H9 (cell line): ENCODE measurements around the gene P2RX2. TPM values are rescaled to one million over a fixed set of nuclear protein-coding genes. Genes with fewer than 3 reads are reported as not detected.

Source experiments
- DNase-seq: peaks from one replicate; pipeline ENCODE4 v3.0.0-alpha.2; 2017
- H2AFZ ChIP-seq: one replicate; pipeline ENCODE4 v1.6.1; 2013; ENCODE audit warnings: mild to moderate bottlenecking, low read length, control low read depth, moderate library complexity
- H2AK5ac ChIP-seq: 2 replicates; pipeline ENCODE4 v1.6.1; 2013; ENCODE audit warnings: low read length, control low read depth, mixed read lengths; ENCODE audit not compliant: insufficient read length
- H2BK120ac ChIP-seq: one replicate; pipeline ENCODE4 v1.6.1; 2013; ENCODE audit warnings: low read depth, mild to moderate bottlenecking, low read length, control low read depth, inconsistent platforms; ENCODE audit not compliant: poor library complexity, severe bottlenecking
- H2BK12ac ChIP-seq: 2 replicates; pipeline ENCODE4 v1.6.1; 2013; ENCODE audit warnings: low read length, control low read depth, mixed read lengths, low read depth; ENCODE audit not compliant: insufficient read length
- H2BK15ac ChIP-seq: 2 replicates; pipeline ENCODE4 v1.6.1; 2013; ENCODE audit warnings: low read depth, low read length, control low read depth
- H2BK20ac ChIP-seq: one replicate; pipeline ENCODE4 v1.6.1; 2013; ENCODE audit warnings: low read depth, mild to moderate bottlenecking, low read length, control low read depth, inconsistent platforms; ENCODE audit not compliant: poor library complexity, severe bottlenecking
- H2BK5ac ChIP-seq: 2 replicates; pipeline ENCODE4 v1.6.1; 2013; ENCODE audit warnings: low read length, control low read depth, mixed read lengths; ENCODE audit not compliant: insufficient read length
- H3K14ac ChIP-seq: 2 replicates; pipeline ENCODE4 v1.6.1; 2013; ENCODE audit warnings: low read length, control low read depth; ENCODE audit not compliant: insufficient read depth
- H3K18ac ChIP-seq: 2 replicates; pipeline ENCODE4 v1.6.1; 2013; ENCODE audit warnings: low read depth, mild to moderate bottlenecking, mixed read lengths, low read length, control low read depth; ENCODE audit not compliant: insufficient read length
- H3K23ac ChIP-seq: 2 replicates; pipeline ENCODE4 v1.6.1; 2013; ENCODE audit warnings: low read length, control low read depth, mixed read lengths, low read depth; ENCODE audit not compliant: insufficient read length
- H3K23me2 ChIP-seq: 2 replicates; pipeline ENCODE4 v1.6.1; 2013; ENCODE audit warnings: low read depth, mild to moderate bottlenecking, mixed read lengths, low read length, control low read depth; ENCODE audit not compliant: insufficient read length, poor library complexity, severe bottlenecking
- H3K27ac ChIP-seq: 2 replicates; pipeline ENCODE4 v1.5.1; 2013; ENCODE audit warnings: low read length, control low read depth, mixed read lengths, low read depth; ENCODE audit not compliant: insufficient read length
- H3K27me3 ChIP-seq: 2 replicates; pipeline ENCODE4 v1.6.1; 2013; ENCODE audit warnings: low read length, control low read depth, inconsistent platforms; ENCODE audit not compliant: insufficient read depth
- H3K4ac ChIP-seq: 2 replicates; pipeline ENCODE4 v1.6.1; 2013; ENCODE audit warnings: low read depth, mild to moderate bottlenecking, control low read depth, inconsistent platforms, low read length, moderate library complexity
- H3K4me1 ChIP-seq: 2 replicates; pipeline ENCODE4 v1.6.1; 2013; ENCODE audit warnings: low read length, control low read depth, inconsistent platforms; ENCODE audit not compliant: insufficient read depth
- H3K4me2 ChIP-seq: 2 replicates; pipeline ENCODE4 v1.6.1; 2013; ENCODE audit warnings: low read length, control low read depth, mixed read lengths; ENCODE audit not compliant: insufficient read length, insufficient read depth
- H3K56ac ChIP-seq: 2 replicates; pipeline ENCODE4 v1.6.1; 2013; ENCODE audit warnings: low read depth, mild to moderate bottlenecking, mixed read lengths, low read length, control low read depth; ENCODE audit not compliant: insufficient read length
- H3K79me1 ChIP-seq: 2 replicates; pipeline ENCODE4 v1.6.1; 2013; ENCODE audit warnings: low read depth, mild to moderate bottlenecking, moderate library complexity, low read length, control low read depth, inconsistent platforms; ENCODE audit not compliant: insufficient read depth, poor library complexity, severe bottlenecking
- H3K79me2 ChIP-seq: 2 replicates; pipeline ENCODE4 v1.6.1; 2013; ENCODE audit warnings: low read length, control low read depth, inconsistent platforms; ENCODE audit not compliant: insufficient read depth
- H3K9ac ChIP-seq: 2 replicates; pipeline ENCODE4 v1.6.1; 2013; ENCODE audit warnings: low read length, control low read depth, mixed read lengths; ENCODE audit not compliant: insufficient read length; ENCODE audit errors: extremely low read depth
- H3K9me3 ChIP-seq: one replicate; pipeline ENCODE4 v1.6.1; 2013; ENCODE audit warnings: low read depth, low read length, inconsistent platforms; ENCODE audit not compliant: control insufficient read depth
- H3T11ph ChIP-seq: one replicate; pipeline ENCODE4 v1.6.1; 2013; ENCODE audit warnings: mild to moderate bottlenecking, low read length, control low read depth, inconsistent platforms
- H4K20me1 ChIP-seq: one replicate; pipeline ENCODE4 v1.6.1; 2013; ENCODE audit not compliant: control insufficient read depth, insufficient read length, insufficient read depth
- H4K5ac ChIP-seq: 2 replicates; pipeline ENCODE4 v1.6.1; 2013; ENCODE audit warnings: low read depth, mild to moderate bottlenecking, mixed read lengths, low read length, control low read depth; ENCODE audit not compliant: insufficient read length
- H4K8ac ChIP-seq: replicated peaks from 2 replicates; pipeline ENCODE4 v1.6.1; 2013; ENCODE audit warnings: low read length, control low read depth, mixed read lengths, low read depth; ENCODE audit not compliant: insufficient read length
- H4K91ac ChIP-seq: 2 replicates; pipeline ENCODE4 v1.6.1; 2013; ENCODE audit warnings: low read depth, mild to moderate bottlenecking, moderate library complexity, mixed read lengths, low read length, control low read depth; ENCODE audit not compliant: insufficient read length
- H3K27ac Mint-ChIP-seq, 3 experiments: 2 replicates in 2 of 3; 3 replicates in 1 of 3; pipeline ENCODE4 v1.8.0; 2020 to 2021; ENCODE audit warnings: mixed read lengths in 3 of 3, mild to moderate bottlenecking in 1 of 3, moderate library complexity in 1 of 3
- H3K27me3 Mint-ChIP-seq: 2 replicates; pipeline ENCODE4 v1.8.0; 2021; ENCODE audit warnings: low read depth, mild to moderate bottlenecking, moderate library complexity, mixed read lengths
- H3K36me3 Mint-ChIP-seq, 3 experiments: 2 replicates in 2 of 3; 3 replicates in 1 of 3; pipeline ENCODE4 v1.8.0; 2020 to 2021; ENCODE audit warnings: low read depth in 3 of 3, mixed read lengths in 3 of 3; ENCODE audit not compliant: insufficient read depth in 1 of 3
- H3K4me1 Mint-ChIP-seq, 2 experiments: 2 replicates each; pipeline ENCODE4 v1.8.0; 2020; ENCODE audit warnings: mixed read lengths in 2 of 2
- H3K4me3 Mint-ChIP-seq, 2 experiments: 2 replicates in 1 of 2; 3 replicates in 1 of 2; pipeline ENCODE4 v1.8.0; 2020 to 2021; ENCODE audit warnings: mild to moderate bottlenecking in 2 of 2, mixed read lengths in 2 of 2, moderate library complexity in 1 of 2
- H3K9me3 Mint-ChIP-seq, 2 experiments: 2 replicates in 1 of 2; 3 replicates in 1 of 2; pipeline ENCODE4 v1.8.0; 2020; ENCODE audit warnings: mild to moderate bottlenecking in 2 of 2, mixed read lengths in 2 of 2, moderate library complexity in 1 of 2
- CTCF ChIP-seq: fragments of 200-600 bp; sonication (generic); conservative IDR thresholded peaks from 3 replicates; pipeline ENCODE4 v1.8.0; 2021; ENCODE audit warnings: antibody characterized with exemption, mild to moderate bottlenecking
- WGBS: extraction: QIAGEN DNeasy Blood & Tissue Kit; methylation state at CpG from one replicate; pipeline ENCODE4 v1.1.7; 2013; ENCODE audit warnings: missing lambda C conversion rate, low lambda C conversion rate, mixed read lengths; ENCODE audit not compliant: insufficient read length; ENCODE audit errors: extremely low coverage; 5-methylcytosine and 5-hydroxymethylcytosine counted together
- total RNA-seq: library from RNA; stranded (reverse); gene quantifications from 2 replicates; pipeline ENCODE4 v1.2.1, GENCODE V29; 2021

Gene P2RX2
- total RNA-seq, 1 experiment from 2014 or later: 1.8 TPM

GRCh38 chr12:132571598-132571997 lies 47.0 kb upstream of the P2RX2 start:
- no peak for TF ChIP-seq CTCF
- H3K9me3 Mint-ChIP-seq: no peaks in the 10 kb centered on the region
- no peak overlapping the region for H3K4me3 Mint-ChIP-seq
- no peak overlapping the region for H3K56ac ChIP-seq
- no peak overlapping the region for H2BK15ac ChIP-seq
- no peak overlapping the region for H2BK5ac ChIP-seq
- H4K8ac ChIP-seq: no peak overlapping the region
- H3K9ac ChIP-seq: no peak overlapping the region
- H2BK12ac ChIP-seq: no peak overlapping the region
- H3K4me2 ChIP-seq: no peak overlapping the region
- no peak overlapping the region for H3K4ac ChIP-seq
- H3K23me2 ChIP-seq: no peaks in the 10 kb centered on the region
- no peak overlapping the region for H3K14ac ChIP-seq
- no peak overlapping the region for H2BK120ac ChIP-seq
- no peaks in the 10 kb centered on the region for H3K27me3 Mint-ChIP-seq
- H3K79me1 ChIP-seq: no peaks in the 10 kb centered on the region
- H3K36me3 Mint-ChIP-seq: peaks cover 13 to 34% (median 21%) of the 10 kb centered on the region in 3 experiments
- H4K20me1 ChIP-seq: no peaks in the 10 kb centered on the region
- no peak overlapping the region for H4K91ac ChIP-seq
- H3K27ac ChIP-seq: no peak overlapping the region
- no CpG with 5 or more reads among the region's 20 CpGs for WGBS
- no peaks in the 10 kb centered on the region for H3K4me1 Mint-ChIP-seq
- H2AK5ac ChIP-seq: no peak overlapping the region
- no peaks in the 10 kb centered on the region for H3K79me2 ChIP-seq
- no peaks in the 10 kb centered on the region for H3K4me1 ChIP-seq
- no peaks in the 10 kb centered on the region for H3K27me3 ChIP-seq
- H3T11ph ChIP-seq: no peak overlapping the region
- H3K23ac ChIP-seq: no peak overlapping the region
- H4K5ac ChIP-seq: no peak overlapping the region
- H3K9me3 ChIP-seq: no peaks in the 10 kb centered on the region
- H2AFZ ChIP-seq: no peak overlapping the region
- H3K18ac ChIP-seq: no peak overlapping the region
- no peak for DNase-seq
- no peak overlapping the region for H2BK20ac ChIP-seq
- no peak overlapping the region for H3K27ac Mint-ChIP-seq
